ENCODE data around the gene MSTO1. TPM values are rescaled to one million over a fixed set of nuclear protein-coding genes. Genes with fewer than 3 reads are reported as not detected.
"Not testable (repeated sequence)": the region's sequence is repeated elsewhere in the genome, so short reads cannot be mapped to it uniquely, and the experiment has no call there.

MSTO1 gene
- total RNA-seq, 1 donor, result 25.3 TPM

GRCh38 chr1:155590516-155591247 lies 19.3 kb upstream of the MSTO1 start:
- not testable (repeated sequence) for H3K27me3 ChIP-seq (ENCODE audit: insufficient read depth, low read length); H4K20me1 ChIP-seq (ENCODE audit: insufficient read depth, low read length); H3K4me2 ChIP-seq (ENCODE audit: insufficient read depth, low read length); H3K36me3 ChIP-seq (ENCODE audit: insufficient read depth, low read length); H2AFZ ChIP-seq (ENCODE audit: low read length); H3K79me2 ChIP-seq (ENCODE audit: insufficient read depth, low read length); H3K27ac ChIP-seq (ENCODE audit: low read depth, low read length); H3K4me1 ChIP-seq (ENCODE audit: insufficient read depth, low read length); DNase-seq (ENCODE audit: insufficient read length, low spot score, missing footprints); H3K4me3 ChIP-seq (ENCODE audit: insufficient read depth, low read length); H3K9me3 ChIP-seq (ENCODE audit: low read depth, low read length)

- H3K27ac ChIP-seq (ENCODE audit: low read depth, low read length), result no peak overlapping the region
- H3K27me3 ChIP-seq (ENCODE audit: insufficient read depth, low read length), result no peaks in the 10 kb centered on the region
- no peaks in the 10 kb centered on the region for H3K9me3 ChIP-seq (ENCODE audit: low read depth, low read length)
- H3K4me1 ChIP-seq (ENCODE audit: insufficient read depth, low read length), result no peaks in the 10 kb centered on the region
- DNase-seq (ENCODE audit: insufficient read length, low spot score, missing footprints), result no peak
- no peak overlapping the region for H3K4me3 ChIP-seq (ENCODE audit: insufficient read depth, low read length)
- no peaks in the 10 kb centered on the region for H3K79me2 ChIP-seq (ENCODE audit: insufficient read depth, low read length)
- peak; percentile 52 for TF ChIP-seq CTCF (IDR thresholded peaks at IDR 0.05; ENCODE audit: extremely low read depth, low read depth, low read length)
- H2AFZ ChIP-seq (ENCODE audit: low read length), result peak overlapping the region; percentile 68
- H3K36me3 ChIP-seq (ENCODE audit: insufficient read depth, low read length), result no peaks in the 10 kb centered on the region
- no peaks in the 10 kb centered on the region for H4K20me1 ChIP-seq (ENCODE audit: insufficient read depth, low read length)
- no peak overlapping the region for H3K4me2 ChIP-seq (ENCODE audit: insufficient read depth, low read length)
Measured at GRCh38 chr1:155591770-155592169, 18.2 kb upstream of the MSTO1 start.

GRCh38 chr1:155595877-155596474 lies 14.0 kb upstream of the MSTO1 start:
- not testable (repeated sequence) for H3K9me3 ChIP-seq (ENCODE audit: low read depth, low read length); H3K27ac ChIP-seq (ENCODE audit: low read depth, low read length); H3K27me3 ChIP-seq (ENCODE audit: insufficient read depth, low read length); H2AFZ ChIP-seq (ENCODE audit: low read length); DNase-seq (ENCODE audit: insufficient read length, low spot score, missing footprints); H3K4me2 ChIP-seq (ENCODE audit: insufficient read depth, low read length); H4K20me1 ChIP-seq (ENCODE audit: insufficient read depth, low read length); H3K4me3 ChIP-seq (ENCODE audit: insufficient read depth, low read length); H3K36me3 ChIP-seq (ENCODE audit: insufficient read depth, low read length); H3K79me2 ChIP-seq (ENCODE audit: insufficient read depth, low read length); H3K4me1 ChIP-seq (ENCODE audit: insufficient read depth, low read length)

- Histone ChIP-seq H3K36me3 (ENCODE audit: insufficient read depth, low read length) (no peaks in the 10 kb centered on the region), H3K4me2 (ENCODE audit: insufficient read depth, low read length) (no peak overlapping the region), H4K20me1 (ENCODE audit: insufficient read depth, low read length) (no peaks in the 10 kb centered on the region), H3K9me3 (ENCODE audit: low read depth, low read length) (no peaks in the 10 kb centered on the region), H3K79me2 (ENCODE audit: insufficient read depth, low read length) (no peaks in the 10 kb centered on the region), H3K27ac (ENCODE audit: low read depth, low read length) (no peak overlapping the region), H3K4me1 (ENCODE audit: insufficient read depth, low read length) (peaks cover 7% of the 10 kb centered on the region), H3K27me3 (ENCODE audit: insufficient read depth, low read length) (no peaks in the 10 kb centered on the region), H2AFZ (ENCODE audit: low read length) (no peak overlapping the region), H3K4me3 (ENCODE audit: insufficient read depth, low read length) (no peak overlapping the region)
- DNase-seq (ENCODE audit: insufficient read length, low spot score, missing footprints), result no peak
- TF ChIP-seq CTCF (IDR thresholded peaks at IDR 0.05; ENCODE audit: extremely low read depth, low read depth, low read length), result no peak
Measured at GRCh38 chr1:155596864-155597263, 13.2 kb upstream of the MSTO1 start.

GRCh38 chr1:155598842-155599331 lies 11.1 kb upstream of the MSTO1 start:
- TF ChIP-seq CTCF (IDR thresholded peaks at IDR 0.05; ENCODE audit: extremely low read depth, low read depth, low read length), result peak; percentile 10
- Histone ChIP-seq H2AFZ (ENCODE audit: low read length) (peak overlapping the region; percentile 71), H3K27me3 (ENCODE audit: insufficient read depth, low read length) (no peaks in the 10 kb centered on the region), H3K27ac (ENCODE audit: low read depth, low read length) (no peak overlapping the region), H4K20me1 (ENCODE audit: insufficient read depth, low read length) (no peaks in the 10 kb centered on the region), H3K9me3 (ENCODE audit: low read depth, low read length) (no peaks in the 10 kb centered on the region), H3K4me2 (ENCODE audit: insufficient read depth, low read length) (peak overlapping the region; percentile 68), H3K36me3 (ENCODE audit: insufficient read depth, low read length) (no peaks in the 10 kb centered on the region), H3K4me3 (ENCODE audit: insufficient read depth, low read length) (peak overlapping the region; percentile 41), H3K4me1 (ENCODE audit: insufficient read depth, low read length) (peaks cover 7% of the 10 kb centered on the region), H3K79me2 (ENCODE audit: insufficient read depth, low read length) (no peaks in the 10 kb centered on the region)
- no peak for DNase-seq (ENCODE audit: insufficient read length, low spot score, missing footprints)

GRCh38 chr1:155599828-155600572 lies 10.0 kb upstream of the MSTO1 start:
- H3K36me3 ChIP-seq (ENCODE audit: insufficient read depth, low read length); H3K4me3 ChIP-seq (ENCODE audit: insufficient read depth, low read length); DNase-seq (ENCODE audit: insufficient read length, low spot score, missing footprints); H3K4me1 ChIP-seq (ENCODE audit: insufficient read depth, low read length); H4K20me1 ChIP-seq (ENCODE audit: insufficient read depth, low read length); H3K9me3 ChIP-seq (ENCODE audit: low read depth, low read length); H3K27me3 ChIP-seq (ENCODE audit: insufficient read depth, low read length); H3K4me2 ChIP-seq (ENCODE audit: insufficient read depth, low read length); H3K79me2 ChIP-seq (ENCODE audit: insufficient read depth, low read length); H3K27ac ChIP-seq (ENCODE audit: low read depth, low read length); H2AFZ ChIP-seq (ENCODE audit: low read length): not testable (repeated sequence)

All from osteoblast (primary cell).